OCI-LY7 (cell line): ENCODE measurements around the gene PSMG3.

Experiments used
- CTCF ChIP-seq: fragments of 200-600 bp; sonication (generic); conservative IDR thresholded peaks from 2 replicates; pipeline ENCODE4 v1.5.1; 2014; ENCODE audit warnings: mild to moderate bottlenecking, antibody characterized with exemption, low read length, moderate library complexity, mixed read lengths
- EZH2phosphoT487 ChIP-seq: fragments of 200-600 bp; sonication (generic); IDR thresholded peaks from 2 replicates; pipeline ENCODE4 v1.6.1; 2018; ENCODE audit warnings: low read depth, borderline replicate concordance, mild to moderate bottlenecking, mixed run types, antibody characterized with exemption, low read length, moderate library complexity, mixed read lengths

- no peak for TF ChIP-seq CTCF
- TF ChIP-seq EZH2phosphoT487: no peak
Measured at GRCh38 chr7:1566687-1567048, 3.2 kb downstream of the PSMG3 start.
